HG02623 (cell line): ENCODE measurements around the gene LYPD6.
"Not testable (repeated sequence)": the region's sequence is repeated elsewhere in the genome, so short reads cannot be mapped to it uniquely, and the experiment has no call there.

Experiments
- ATAC-seq: cut with Tn5 transposase; IDR thresholded peaks from one replicate; pipeline ENCODE4 v1.9.1; 2021; ENCODE audit warnings: moderate library complexity; ENCODE audit not compliant: unreplicated experiment

LYPD6 gene

GRCh38 chr2:149492923-149493322 lies 162.5 kb downstream of the LYPD6 start:
- ATAC-seq = no peak

- ATAC-seq = not testable (repeated sequence)
Measured at GRCh38 chr2:149499204-149499603, 168.8 kb downstream of the LYPD6 start.

- not testable (repeated sequence) for ATAC-seq
Measured at GRCh38 chr2:149506808-149507207, 176.4 kb downstream of the LYPD6 start.

GRCh38 chr2:149507974-149508373 lies 177.6 kb downstream of the LYPD6 start:
- ATAC-seq = no peak

- no peak for ATAC-seq
Measured at GRCh38 chr2:149513461-149513860, 183.1 kb downstream of the LYPD6 start.
